HFF-Myc (cell line): ENCODE data around the gene PLCXD3.

Source experiments
- DNase-seq: peaks from one replicate; pipeline ENCODE4 v3.0.0-alpha.2; 2011; ENCODE audit warnings: low read depth; ENCODE audit errors: extremely low read depth
- H3K4me3 ChIP-seq: replicated peaks from 2 replicates; pipeline ENCODE4 v1.5.1; 2011; ENCODE audit warnings: low read depth, mild to moderate bottlenecking, control low read depth, low read length
- TF ChIP-seq, protein P1 (sequence below): IDR thresholded peaks from 2 replicates; pipeline ENCODE4 v1.5.1; 2012; ENCODE audit warnings: mild to moderate bottlenecking, low read depth, low read length, control low read depth; ENCODE audit errors: missing control alignments

The PLCXD3 gene

DNA sequence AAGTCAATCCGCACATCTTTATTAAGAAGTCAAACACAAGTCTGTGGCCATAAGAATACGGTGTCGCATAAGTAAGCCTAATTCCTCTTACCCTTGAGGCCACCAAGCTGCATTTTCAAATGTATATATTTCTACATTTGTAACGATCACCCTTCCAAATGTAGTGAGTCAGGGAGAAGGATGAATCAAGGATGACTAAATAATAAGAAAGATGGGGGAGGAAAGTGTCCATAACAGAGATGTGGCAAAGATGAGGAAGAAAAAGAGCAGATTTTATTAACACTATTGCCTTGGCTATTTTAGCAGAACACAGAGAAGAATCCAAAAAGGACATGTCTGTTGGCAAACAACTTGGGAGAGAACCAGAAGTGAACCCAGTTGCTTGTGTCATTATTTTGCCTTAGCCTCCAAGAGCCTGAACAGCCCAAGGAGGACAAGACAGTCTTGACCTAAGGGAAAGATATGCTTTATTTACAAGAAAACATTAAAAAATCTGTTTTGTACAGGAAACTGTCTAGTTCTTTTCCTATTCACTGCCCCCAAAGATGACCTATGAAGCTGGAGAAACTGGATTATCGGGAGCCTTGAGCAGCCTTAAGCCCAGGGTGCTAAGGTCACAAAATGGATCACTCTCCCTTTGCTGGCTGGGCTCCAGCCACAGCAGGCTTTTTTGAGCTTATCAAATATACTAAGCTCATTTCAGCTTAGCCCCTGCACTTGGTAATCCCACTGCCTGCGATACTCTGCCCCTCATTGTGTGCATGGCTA lies 101.5 kb downstream of the PLCXD3 start:
- DNase-seq, result no peak
- TF ChIP-seq, protein P1, sequence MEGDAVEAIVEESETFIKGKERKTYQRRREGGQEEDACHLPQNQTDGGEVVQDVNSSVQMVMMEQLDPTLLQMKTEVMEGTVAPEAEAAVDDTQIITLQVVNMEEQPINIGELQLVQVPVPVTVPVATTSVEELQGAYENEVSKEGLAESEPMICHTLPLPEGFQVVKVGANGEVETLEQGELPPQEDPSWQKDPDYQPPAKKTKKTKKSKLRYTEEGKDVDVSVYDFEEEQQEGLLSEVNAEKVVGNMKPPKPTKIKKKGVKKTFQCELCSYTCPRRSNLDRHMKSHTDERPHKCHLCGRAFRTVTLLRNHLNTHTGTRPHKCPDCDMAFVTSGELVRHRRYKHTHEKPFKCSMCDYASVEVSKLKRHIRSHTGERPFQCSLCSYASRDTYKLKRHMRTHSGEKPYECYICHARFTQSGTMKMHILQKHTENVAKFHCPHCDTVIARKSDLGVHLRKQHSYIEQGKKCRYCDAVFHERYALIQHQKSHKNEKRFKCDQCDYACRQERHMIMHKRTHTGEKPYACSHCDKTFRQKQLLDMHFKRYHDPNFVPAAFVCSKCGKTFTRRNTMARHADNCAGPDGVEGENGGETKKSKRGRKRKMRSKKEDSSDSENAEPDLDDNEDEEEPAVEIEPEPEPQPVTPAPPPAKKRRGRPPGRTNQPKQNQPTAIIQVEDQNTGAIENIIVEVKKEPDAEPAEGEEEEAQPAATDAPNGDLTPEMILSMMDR, result no peak
- no peak overlapping the region for H3K4me3 ChIP-seq

DNA sequence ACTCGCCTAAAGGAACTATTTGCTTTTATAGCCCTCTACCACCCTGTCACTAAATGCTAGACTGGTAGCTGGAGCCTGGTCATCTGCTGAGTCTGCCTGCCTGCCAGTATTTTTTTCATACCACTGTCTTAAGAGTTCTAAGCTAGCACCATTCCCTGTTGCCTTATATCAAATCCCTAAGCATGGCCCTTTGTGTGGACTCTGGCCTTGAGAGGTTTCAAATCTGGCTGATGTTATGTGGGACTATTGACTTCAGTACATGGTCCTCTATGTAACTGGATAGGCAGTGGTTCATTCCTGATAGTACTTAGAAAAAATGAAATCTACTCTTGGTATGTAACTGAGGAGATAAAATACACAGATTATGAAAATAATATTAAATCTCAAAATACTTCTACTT lies 103.5 kb downstream of the PLCXD3 start:
- no peak for DNase-seq
- no peak overlapping the region for H3K4me3 ChIP-seq
- TF ChIP-seq, protein P1, result no peak

DNA sequence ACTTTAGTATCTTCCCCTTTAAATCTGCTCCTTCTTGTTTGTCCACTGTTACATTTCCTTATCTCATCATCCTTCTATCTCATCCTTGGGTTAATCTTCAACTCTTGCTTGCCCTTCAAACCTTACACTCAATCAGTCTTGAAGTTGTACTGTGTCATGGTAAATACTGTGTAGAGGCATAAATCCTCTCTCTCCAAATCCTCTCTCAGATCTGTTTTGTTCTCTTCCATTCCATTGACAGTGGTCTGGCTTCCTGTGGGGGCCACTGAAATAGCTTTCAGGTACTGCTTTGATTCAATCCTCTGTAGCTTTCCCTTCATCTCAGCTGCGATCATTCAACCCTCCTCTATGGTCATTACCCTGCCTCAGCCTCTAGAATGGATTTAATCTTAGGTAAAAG lies 104.0 kb downstream of the PLCXD3 start:
- no peak for DNase-seq
- H3K4me3 ChIP-seq, result no peak overlapping the region
- TF ChIP-seq, protein P1, result no peak

DNA sequence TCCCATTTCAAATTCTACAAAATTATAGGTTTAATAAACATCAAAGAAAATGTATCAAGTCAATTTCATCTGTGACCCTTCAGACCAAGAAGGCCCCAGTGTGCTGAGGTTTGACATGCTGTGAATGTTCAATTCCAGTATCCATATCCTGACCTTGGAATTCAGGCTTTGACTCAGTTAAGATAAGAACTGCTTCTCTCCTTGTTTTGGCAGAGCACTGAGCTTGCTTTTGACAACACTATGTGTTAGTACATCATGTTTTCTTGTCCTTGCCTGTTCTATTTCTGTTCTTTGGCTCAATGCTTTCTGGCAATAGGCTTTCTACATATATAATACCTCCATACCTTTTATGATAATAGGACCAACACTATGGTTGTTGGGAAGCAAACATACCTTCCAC lies 105.6 kb downstream of the PLCXD3 start:
- no peak for DNase-seq
- no peak overlapping the region for H3K4me3 ChIP-seq
- TF ChIP-seq, protein P1, result no peak

DNA sequence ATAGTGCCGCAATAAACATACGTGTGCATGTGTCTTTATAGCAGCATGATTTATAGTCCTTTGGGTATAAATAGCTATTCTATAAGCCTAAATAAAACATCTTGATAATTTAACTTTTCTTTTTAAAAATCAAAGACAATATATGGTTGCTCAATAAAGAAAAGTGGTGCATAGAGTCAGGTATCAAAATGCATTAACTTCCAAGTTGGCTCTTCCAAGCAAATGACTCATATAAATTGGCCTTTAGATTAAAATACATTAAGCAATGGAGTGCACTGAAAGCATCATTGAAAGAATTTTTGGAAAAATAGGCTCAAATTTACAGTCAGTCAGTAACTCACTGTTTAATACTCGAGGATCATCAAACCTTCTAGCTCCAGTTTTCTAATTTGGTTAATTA lies 106.6 kb downstream of the PLCXD3 start:
- H3K4me3 ChIP-seq, result no peak overlapping the region
- no peak for DNase-seq
- TF ChIP-seq, protein P1, result no peak

DNA sequence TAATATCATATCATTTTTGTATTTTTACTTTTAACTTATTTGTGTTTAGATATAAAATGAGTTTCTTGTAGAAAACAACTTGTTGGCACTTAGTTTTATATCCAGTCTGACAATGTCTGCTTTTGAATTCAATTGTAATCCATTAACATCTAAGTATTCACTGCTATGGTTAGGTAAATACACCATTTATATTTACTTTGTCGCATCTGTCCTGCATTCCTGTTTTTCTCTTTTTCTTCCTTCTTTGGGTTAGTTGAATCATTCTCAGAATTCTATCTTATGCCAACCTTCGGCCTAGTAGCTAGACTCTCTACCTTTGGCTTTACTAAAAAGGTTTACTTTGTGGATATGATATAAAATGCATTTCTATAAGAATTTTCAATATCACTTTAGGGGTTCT lies 107.6 kb downstream of the PLCXD3 start:
- TF ChIP-seq, protein P1, result no peak
- H3K4me3 ChIP-seq, result no peak overlapping the region
- no peak for DNase-seq

DNA sequence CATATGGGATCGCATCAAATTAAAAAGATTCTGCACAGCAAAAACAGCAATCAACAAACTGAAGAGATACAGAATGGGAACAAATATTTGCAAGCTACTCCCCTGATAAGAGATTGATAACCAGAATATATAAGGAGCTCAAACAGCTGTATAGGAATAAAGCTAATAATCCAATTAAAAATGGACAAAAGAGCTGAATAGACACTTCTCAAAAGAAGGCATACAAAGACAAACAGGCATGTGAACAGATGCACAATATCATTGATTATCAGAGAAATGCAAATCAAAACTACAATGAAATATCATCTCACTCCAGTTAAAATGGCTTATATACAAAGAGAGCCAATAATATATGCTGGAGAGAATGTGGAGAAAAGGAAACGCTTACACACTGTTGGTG lies 110.6 kb downstream of the PLCXD3 start:
- no peak overlapping the region for H3K4me3 ChIP-seq
- DNase-seq, result no peak
- TF ChIP-seq, protein P1, result no peak
